DLD1 (cell line): ENCODE data around the gene NOTO.

ENCODE experiments used
- in situ Hi-C: cut with HindIII; loops from 2 replicates; pipeline ENCODE4 v1.10.0; 2017; ENCODE audit warnings: low sequenced_read_pairs

Gene NOTO

DNA sequence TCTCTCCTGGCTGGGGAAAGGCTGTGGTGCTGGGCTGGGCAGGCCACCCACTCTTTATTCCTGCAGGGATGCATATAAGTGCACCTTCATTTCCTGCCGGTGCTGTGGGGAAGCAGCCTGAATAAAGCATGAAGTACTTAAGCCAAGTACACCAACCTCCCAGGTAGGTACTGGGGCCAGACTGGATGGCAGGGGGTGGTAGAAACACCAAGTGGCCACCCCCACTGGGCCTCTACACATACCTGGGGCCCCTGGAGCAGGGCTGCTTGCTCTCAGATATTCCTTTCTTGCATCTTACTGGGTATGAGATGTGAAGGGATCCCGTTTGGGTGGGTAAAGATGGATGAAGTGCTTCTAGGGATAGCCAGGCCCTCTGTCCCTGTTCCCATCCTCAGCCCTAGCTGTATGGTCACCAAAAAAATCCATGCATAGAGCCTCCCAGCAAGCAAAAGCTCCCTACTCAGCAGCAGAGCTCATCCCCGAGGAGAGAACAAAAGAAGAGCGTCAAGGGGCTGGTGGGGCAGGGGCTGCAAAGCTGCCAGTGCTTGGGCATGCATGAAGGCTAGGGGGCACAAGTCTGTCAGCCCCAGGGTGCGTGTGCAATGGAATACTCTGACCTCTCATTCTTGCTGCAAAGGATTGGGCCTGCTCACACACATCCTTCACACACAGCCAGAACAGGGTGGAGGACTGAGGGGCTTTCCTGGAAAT, 53.7 kb downstream of the NOTO start:
- in situ Hi-C loops = no loop called here

DNA sequence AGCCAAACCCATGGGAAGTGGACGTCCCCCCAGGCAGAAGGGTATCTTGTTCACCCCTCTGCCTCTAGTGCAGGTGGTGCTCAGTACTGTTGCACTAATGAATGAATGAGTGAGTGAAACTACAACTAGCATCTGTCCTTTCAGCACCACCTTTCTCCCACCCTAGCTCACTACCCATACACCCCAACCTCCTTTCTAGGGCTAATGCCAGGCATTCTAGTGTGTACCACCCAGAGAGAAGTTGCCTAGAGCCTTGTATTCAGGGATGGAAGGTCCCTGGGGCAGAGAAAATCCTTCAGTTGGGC, 54.2 kb downstream of the NOTO start:
- in situ Hi-C loops = no loop called here

DNA sequence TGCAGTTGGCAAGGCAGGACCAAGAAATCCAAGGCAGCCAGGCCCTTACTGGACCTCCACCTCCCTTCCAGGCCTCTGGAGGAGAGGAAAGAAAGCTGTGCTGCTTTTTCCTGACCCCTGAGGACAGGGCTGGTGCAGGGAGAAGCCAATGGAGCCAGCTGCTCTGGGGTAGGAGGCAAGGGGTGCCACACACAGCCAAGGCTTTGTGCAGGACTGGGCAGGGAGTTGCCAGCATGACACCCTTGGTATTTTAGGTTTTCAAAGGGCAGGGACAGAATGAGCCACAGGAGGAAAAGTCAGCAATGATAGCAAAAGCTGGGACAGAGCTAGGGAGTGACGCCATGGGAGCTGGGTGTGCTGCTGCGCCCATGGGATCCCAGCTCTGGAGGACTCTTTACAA, 54.6 kb downstream of the NOTO start:
- in situ Hi-C loops = no loop called here

DNA sequence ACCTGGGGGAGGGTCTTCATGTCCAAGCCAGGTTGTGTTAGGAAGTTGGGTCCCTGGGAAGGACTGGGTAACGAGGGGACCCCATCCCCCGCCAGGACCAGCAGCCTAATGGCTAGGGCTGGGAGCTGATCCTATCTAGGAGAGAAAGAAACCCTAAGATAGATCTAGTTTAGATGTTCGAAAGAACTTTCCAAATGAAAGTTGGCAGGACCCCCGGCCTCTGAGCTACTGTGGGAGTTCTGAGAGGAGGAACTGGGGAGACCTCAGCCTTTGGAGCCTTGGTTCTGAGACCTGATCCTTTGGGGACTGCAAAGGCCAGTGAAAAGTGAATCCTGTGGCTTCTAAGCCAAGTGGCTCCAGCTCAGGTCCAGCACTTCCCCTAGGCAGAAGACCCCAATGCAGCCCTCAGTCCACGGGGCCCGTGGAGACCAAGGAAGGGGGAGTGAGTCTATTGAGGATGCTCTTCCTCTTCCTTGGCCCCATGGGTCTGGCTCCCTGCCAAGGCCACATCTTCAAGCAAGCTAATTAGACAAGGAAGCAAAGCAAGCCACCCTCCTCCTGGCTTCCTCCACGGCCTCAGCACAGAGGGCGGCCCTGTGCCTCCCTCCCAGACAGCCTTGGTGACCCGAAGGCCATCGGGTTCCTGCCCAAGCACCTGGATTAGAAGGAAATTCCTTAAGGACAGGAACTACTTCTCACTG, 55.2 kb downstream of the NOTO start:
- in situ Hi-C loops = no loop called here

DNA sequence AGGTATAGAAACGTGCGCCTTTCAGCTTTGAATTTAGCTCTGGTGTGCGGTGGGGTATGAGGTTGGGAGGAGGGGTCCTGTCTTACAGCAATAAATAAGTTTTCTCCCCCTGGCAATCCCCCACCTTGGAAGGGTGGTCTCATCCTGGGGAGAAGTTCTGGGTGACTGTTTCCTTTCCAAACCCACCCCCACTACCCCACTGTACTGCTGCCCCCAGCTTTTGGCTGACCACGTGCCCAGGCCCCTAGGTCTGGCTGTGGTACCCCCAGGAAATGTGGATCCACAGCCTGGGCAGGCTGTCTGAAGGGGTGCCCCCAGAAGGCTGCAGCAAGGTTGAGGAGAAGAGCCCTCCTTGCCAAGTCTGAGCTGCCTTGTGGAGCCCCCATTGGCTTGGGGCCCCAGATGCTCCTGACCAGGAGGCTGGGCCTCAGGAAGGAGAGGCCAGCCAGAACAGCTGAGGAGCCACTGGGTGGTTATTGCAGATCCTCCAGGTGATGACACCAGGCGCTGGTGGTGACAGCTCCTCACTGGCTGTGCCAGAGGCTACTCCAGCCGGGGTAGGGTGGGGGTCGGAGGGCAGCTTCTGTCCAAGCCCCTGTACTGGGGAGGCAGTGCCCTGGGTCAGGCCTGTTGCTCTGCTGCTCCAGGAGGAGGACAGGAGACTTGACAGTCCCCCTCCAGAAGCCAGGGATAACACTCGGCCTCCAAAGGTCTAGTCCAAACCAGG, 56.0 kb downstream of the NOTO start:
- in situ Hi-C loops = no loop called here

DNA sequence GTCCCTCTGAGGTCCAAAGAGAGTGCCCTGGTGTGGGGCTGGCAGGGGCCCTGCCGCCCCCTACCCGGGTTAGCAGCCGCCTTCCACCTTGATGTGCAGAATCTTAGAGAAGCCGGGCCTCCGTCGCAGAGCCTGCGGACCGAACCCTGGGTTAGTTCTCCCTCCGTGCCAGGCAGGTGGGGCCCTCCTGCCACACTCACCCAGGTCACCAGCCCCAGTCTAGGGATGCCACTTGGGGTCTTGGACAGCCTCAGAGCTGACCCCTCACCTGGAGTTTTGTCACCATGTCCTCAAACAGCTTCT, 56.5 kb downstream of the NOTO start:
- in situ Hi-C loops = no loop called here

DNA sequence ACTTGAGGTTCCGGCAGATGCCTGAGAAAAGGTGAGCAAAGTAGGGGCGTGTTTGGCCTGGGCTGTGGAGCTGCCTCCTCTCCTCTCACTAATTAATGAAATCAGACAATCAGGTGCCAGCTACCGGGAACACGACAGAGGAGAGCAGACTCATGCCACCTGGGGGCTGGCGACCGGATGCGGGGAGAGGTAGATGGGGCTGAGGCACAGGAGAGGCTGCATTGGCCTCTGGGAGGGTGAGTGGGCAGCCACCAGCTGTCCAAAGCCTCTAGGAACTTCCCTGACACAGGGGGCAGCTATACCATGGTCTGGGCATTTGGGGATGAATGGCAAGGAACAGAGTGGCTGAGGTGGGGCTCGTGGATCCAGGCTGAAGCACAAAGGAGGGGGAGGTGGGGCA, 56.9 kb downstream of the NOTO start:
- in situ Hi-C loops = no loop called here

DNA sequence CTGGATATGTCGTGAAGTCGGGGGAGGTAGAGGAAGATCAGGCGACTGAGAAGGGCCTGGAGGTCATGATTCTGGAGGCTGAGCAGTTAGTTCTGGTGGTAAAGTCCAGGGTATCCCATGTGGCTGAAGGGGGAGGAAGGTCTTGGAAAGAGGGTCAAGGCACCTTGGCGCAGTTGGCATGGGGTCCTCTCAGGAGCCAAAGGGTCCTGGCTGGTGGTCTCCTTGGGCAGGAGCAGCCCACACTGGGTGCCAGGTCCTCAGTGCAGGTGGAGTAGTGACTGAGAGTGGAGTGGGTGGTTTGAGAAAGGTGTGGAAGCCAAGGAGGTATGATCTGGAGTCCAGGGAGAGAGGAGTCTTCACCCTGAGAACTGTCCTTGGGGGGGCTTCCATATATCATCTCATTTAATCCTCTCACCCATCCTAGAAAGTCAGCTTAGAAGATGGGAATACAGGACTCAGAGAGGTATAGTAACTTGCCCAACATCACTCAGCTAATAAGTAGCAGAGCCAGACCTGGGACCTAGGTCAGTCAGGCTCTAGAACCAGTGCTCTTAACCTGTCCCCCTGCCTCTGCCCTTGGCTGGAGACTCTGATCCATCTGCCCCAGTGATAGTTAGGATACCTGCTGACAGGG, 57.4 kb downstream of the NOTO start:
- in situ Hi-C loops = no loop called here

DNA sequence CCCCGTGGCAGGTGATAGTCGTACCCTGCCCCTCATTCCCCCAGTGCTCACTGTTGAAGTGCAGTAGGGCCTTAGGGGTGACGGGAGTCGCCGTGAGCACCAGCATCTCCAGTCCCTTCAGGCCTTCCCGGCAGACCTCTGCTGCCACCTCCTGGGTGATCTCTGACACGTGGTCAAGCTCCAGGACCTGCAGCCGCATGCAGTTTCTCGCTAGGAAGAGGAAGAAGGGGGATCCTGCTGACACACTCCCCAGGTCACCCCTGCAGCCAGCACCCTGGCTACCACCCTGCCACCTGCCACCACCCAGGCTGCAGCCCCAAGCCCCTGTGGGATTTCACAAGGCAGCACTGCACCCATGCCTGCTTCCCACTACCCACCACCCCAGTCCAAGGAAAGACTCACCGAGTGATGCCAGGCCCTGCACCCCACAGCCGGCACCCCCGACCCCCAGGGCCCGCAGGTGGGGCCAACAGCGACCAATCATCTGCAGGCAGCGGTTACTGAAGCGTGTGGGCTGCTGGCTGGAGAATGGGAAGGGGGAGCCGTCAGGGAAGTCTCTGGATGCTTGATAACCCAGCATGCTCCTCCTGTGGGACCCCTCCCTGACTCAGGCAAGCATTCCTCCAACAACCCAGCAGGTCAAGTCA, 58.1 kb downstream of the NOTO start:
- in situ Hi-C loops = no loop called here
